Measurements from ENCODE around the gene PM20D1.

The PM20D1 gene

GRCh38 chr1:205809942-205810345 is 40.0 kb downstream of the PM20D1 start:
- no peak overlapping the region for H3K4me3 ChIP-seq (ENCODE audit: low read depth, low read length)
- TF ChIP-seq CTCF (IDR thresholded peaks at IDR 0.05; ENCODE audit: low read depth, low read length), result no peak

GRCh38 chr1:205809469-205809868 is 40.5 kb downstream of the PM20D1 start:
- H3K4me3 ChIP-seq (ENCODE audit: low read depth, low read length), result no peak overlapping the region

GRCh38 chr1:205805082-205805711 is 44.7 kb downstream of the PM20D1 start:
- TF ChIP-seq CTCF (IDR thresholded peaks at IDR 0.05; ENCODE audit: low read depth, low read length), result no peak
- H3K4me3 ChIP-seq (ENCODE audit: low read depth, low read length), result no peak overlapping the region

More at GRCh38 chr1:205809469-205809868, 40.5 kb downstream of the PM20D1 start:
- no peak for TF ChIP-seq CTCF (IDR thresholded peaks at IDR 0.05; ENCODE audit: low read depth, low read length)

GRCh38 chr1:205804605-205805004 is 45.3 kb downstream of the PM20D1 start:
- H3K4me3 ChIP-seq (ENCODE audit: low read depth, low read length), result no peak overlapping the region
- no peak for TF ChIP-seq CTCF (IDR thresholded peaks at IDR 0.05; ENCODE audit: low read depth, low read length)

- H3K4me3 ChIP-seq (ENCODE audit: low read depth, low read length), result no peak overlapping the region
- no peak for TF ChIP-seq CTCF (IDR thresholded peaks at IDR 0.05; ENCODE audit: low read depth, low read length)
Measured at GRCh38 chr1:205803986-205804385, 45.9 kb downstream of the PM20D1 start.

GRCh38 chr1:205802060-205802459 is 47.9 kb downstream of the PM20D1 start:
- H3K4me3 ChIP-seq (ENCODE audit: low read depth, low read length), result no peak overlapping the region

More at GRCh38 chr1:205802060-205802459, 47.9 kb downstream of the PM20D1 start:
- TF ChIP-seq CTCF (IDR thresholded peaks at IDR 0.05; ENCODE audit: low read depth, low read length), result no peak

All from WI38 (cell line).